KBM-7 (cell line): ENCODE results near the gene PCDHB7.
"Not testable (repeated sequence)": the region's sequence is repeated elsewhere in the genome, so short reads cannot be mapped to it uniquely, and the experiment has no call there.

Experiments used
- DNase-seq: peaks from one replicate; pipeline ENCODE4 v3.0.0-alpha.2; 2015
- in situ Hi-C: fragments of 300-500 bp; cut with MboI; formaldehyde crosslinking; loops from 2 replicates; pipeline ENCODE4 v1.14.3; 2020; ENCODE audit warnings: low sequenced_read_pairs, low pct_unique_long_range_greater_than_20kb, mixed read lengths

The PCDHB7 gene

GRCh38 chr5:141213656-141214339 is 41.4 kb downstream of the PCDHB7 start, which contains the start of gene PCDHB13:
TSS of gene PCDHB13 (plus strand) at chr5:141213919. CDS start at chr5:141214124, 205 bp downstream.
- in situ Hi-C loops, result loop anchor here (25.0 kb wide), 1 partner anchor 349 kb away; no protein-coding TSS in a partner anchor

GRCh38 chr5:141214583-141214982 is 42.1 kb downstream of the PCDHB7 start:
- not testable (repeated sequence) for DNase-seq
- in situ Hi-C loops, result loop anchor here (25.0 kb wide), 1 partner anchor 348 kb away; no protein-coding TSS in a partner anchor

More at GRCh38 chr5:141213656-141214339, 41.4 kb downstream of the PCDHB7 start, which contains the start of gene PCDHB13:
- DNase-seq, result peak; percentile 57

GRCh38 chr5:141215504-141215903 is 43.1 kb downstream of the PCDHB7 start:
- in situ Hi-C loops, result loop anchor here (25.0 kb wide), 1 partner anchor 347 kb away; no protein-coding TSS in a partner anchor

GRCh38 chr5:141216035-141216434 is 43.6 kb downstream of the PCDHB7 start:
- in situ Hi-C loops, result loop anchor here (25.0 kb wide), 1 partner anchor 346 kb away; no protein-coding TSS in a partner anchor
- DNase-seq, result not testable (repeated sequence)

More at GRCh38 chr5:141215504-141215903, 43.1 kb downstream of the PCDHB7 start:
- not testable (repeated sequence) for DNase-seq

GRCh38 chr5:141223112-141223783 is 50.8 kb downstream of the PCDHB7 start, which contains the start of gene PCDHB14:
TSS of gene PCDHB14 (plus strand) at chr5:141223343. CDS start at chr5:141223506, 163 bp downstream.
- in situ Hi-C loops, result loop anchor here (25.0 kb wide), 1 partner anchor 339 kb away; no protein-coding TSS in a partner anchor
- DNase-seq, result peak; percentile 47

GRCh38 chr5:141224844-141225243 is 52.4 kb downstream of the PCDHB7 start:
- DNase-seq, result not testable (repeated sequence)

GRCh38 chr5:141225421-141225820 is 53.0 kb downstream of the PCDHB7 start:
- in situ Hi-C loops, DNase-seq: not testable (repeated sequence)

More at GRCh38 chr5:141224844-141225243, 52.4 kb downstream of the PCDHB7 start:
- in situ Hi-C loops, result loop anchor here (25.0 kb wide), 1 partner anchor 337 kb away; no protein-coding TSS in a partner anchor
